HG02973 (cell line): Measurements from ENCODE around the gene ZFP37.
"Not testable (repeated sequence)": the region's sequence is repeated elsewhere in the genome, so short reads cannot be mapped to it uniquely, and the experiment has no call there.

Source experiments
- ATAC-seq: cut with Tn5 transposase; IDR thresholded peaks from one replicate; pipeline ENCODE4 v1.9.1; 2021; ENCODE audit warnings: moderate library complexity; ENCODE audit not compliant: unreplicated experiment

ZFP37 gene

DNA sequence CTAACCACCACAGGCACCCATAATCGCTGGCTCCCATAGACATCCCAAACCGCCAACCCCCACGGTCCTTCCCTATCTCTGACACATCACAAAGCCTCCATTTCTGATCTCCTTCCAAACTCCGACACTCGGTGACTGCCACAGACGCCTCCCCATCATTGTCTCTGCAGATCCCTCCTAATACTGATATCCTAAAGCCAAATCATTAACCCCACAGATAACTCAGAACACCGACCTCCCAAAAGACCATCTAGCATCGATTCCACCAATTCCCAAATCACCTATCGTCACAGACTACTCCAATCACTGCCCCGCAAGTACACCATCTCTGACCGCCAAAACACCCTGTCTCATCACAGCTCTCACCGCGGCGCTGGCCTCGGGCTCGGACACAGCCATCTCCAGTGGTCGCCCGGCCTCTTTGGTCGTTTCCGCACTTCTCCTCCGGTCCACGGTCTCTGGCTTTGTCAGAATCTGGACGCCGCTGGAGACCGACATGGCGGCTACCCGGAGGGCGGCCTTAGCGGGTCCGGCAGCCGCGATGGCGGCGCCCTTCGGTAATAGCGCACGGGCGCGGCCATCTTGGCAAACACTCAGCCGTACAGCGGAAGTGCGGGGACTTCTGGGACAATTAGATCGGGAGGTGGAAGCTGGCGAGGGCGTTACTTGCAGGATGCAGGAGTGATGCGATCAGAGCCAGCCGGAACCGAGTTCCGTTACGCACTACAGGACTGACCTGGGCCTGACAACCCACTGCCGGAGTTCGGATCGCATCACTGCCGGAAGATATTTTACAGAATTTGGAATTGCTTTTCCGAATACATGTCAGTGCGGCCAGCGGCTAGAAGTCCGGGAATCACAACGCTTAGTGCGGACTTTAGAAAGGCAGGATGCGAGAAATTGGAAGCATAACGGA is at the start of gene ZFP37:
TSS of gene ZFP37 (minus strand) at position 534 of the 916 bp plus-strand sequence. CDS start at position 498, 36 bp downstream.
- ATAC-seq, result no peak

DNA sequence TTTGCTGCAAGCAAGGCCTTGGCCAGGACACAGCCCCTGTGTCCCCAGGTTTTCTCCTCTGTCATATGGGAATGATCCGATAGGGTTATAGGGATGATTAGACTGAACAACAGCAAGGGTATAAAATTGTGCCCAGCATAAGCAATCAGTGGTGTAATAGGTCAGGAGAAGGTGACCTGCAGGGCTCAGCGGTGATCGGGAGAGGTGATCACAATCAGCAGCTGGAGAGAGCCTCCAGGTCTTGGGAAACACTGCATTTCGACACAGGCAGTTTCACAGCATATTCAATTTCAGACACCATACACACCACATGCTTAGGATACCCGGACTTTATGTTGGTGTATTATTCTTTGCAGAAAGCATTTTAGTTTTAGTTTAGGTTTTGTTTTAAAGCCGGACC is 48.8 kb upstream of the ZFP37 start:
- ATAC-seq, result not testable (repeated sequence)

DNA sequence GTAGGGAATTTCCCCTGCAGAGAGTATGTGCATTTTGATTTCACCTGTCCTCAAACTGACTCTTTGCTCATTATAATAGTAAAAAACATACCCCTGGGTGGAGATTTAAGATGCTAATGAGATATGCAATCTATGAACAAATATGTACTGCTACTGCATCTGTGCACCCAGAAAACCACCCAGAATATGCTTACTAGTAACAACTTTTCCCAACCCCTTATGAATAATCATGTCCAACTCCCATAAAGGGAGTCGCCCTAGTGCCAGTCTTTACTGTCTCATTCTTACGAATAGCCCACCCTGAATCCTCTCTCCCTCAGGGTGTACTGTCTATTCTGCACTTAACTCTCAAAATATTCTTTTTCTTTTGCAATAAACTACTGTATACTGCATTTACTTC is 39.0 kb upstream of the ZFP37 start:
- no peak for ATAC-seq

DNA sequence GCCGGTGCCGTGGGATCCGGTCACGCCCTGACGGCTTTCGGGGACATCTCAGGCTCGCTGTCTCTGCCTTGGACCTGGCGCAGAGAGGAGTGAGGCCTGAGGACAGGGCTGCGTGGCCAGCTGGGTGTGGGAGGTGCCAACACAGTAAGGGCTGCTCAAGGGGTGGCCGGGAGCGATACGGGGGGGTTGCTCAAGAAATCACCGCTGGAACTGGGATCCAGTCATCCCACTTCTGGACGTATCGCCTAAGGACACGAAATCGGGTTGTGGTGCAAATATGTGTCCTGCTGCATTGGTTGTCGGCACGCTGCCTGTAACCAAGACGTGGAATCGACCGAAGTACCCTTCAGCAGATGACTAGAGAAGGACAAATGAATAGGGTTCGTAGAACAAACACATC is 33.4 kb upstream of the ZFP37 start:
- not testable (repeated sequence) for ATAC-seq

- not testable (repeated sequence) for ATAC-seq
These were observed 32.6 kb upstream of the ZFP37 start for GRCh38 chr9:113089143-113089505.

- ATAC-seq, result not testable (repeated sequence)
These were observed 32.1 kb upstream of the ZFP37 start for GRCh38 chr9:113088456-113089142.

DNA sequence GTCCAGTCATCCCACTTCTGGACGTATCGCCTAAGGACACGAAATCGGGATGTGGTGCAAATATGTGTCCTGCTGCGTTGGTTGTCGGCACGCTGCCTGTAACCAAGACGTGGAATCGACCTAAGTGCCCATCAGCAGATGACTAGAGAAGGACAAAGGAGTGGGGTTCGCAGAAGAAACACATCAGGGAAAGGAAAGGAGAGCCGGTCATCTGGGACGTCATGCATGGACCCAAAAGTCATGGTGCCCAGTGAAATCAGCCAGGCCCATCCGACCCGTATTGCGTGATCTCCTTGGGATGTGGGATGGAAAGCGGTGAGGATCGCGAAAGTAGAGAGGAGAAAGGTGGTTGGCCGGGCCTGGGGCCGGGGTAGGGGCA is 6.4 kb upstream of the ZFP37 start:
- not testable (repeated sequence) for ATAC-seq

DNA sequence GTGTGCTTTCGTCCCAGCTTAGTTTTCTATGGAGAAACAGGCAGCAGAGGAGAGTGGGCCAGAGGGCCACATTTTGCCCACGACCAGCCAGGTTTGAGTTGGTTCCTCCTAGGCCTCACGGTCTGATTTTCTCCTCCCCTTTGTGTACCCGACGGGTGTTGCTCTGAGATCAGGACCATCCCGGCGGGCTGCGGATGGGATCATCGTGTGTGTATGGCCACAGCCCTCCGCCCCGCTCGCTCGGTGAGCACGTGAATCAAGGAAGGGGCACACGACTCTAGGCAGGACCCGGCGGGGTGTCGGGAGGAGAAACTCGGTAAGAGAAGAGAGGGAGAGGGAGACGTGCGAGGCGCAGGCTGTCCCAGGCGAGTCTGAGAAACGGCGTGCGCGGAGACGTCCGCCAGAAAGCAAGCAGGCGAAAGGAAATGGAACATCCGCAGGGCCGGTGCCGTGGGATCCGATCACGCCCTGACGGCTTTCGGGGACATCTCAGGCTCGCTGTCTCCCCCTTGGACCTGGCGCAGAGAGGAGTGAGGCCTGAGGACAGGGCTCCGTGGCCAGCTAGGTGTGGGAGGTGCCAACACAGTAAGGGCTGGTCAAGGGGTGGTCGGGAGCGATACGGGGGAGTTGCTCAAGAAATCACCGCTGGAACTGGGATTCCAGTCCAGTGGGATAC is 5.9 kb upstream of the ZFP37 start:
- not testable (repeated sequence) for ATAC-seq

- ATAC-seq, result not testable (repeated sequence)
These were observed 4.7 kb upstream of the ZFP37 start for GRCh38 chr9:113061072-113061850.

DNA sequence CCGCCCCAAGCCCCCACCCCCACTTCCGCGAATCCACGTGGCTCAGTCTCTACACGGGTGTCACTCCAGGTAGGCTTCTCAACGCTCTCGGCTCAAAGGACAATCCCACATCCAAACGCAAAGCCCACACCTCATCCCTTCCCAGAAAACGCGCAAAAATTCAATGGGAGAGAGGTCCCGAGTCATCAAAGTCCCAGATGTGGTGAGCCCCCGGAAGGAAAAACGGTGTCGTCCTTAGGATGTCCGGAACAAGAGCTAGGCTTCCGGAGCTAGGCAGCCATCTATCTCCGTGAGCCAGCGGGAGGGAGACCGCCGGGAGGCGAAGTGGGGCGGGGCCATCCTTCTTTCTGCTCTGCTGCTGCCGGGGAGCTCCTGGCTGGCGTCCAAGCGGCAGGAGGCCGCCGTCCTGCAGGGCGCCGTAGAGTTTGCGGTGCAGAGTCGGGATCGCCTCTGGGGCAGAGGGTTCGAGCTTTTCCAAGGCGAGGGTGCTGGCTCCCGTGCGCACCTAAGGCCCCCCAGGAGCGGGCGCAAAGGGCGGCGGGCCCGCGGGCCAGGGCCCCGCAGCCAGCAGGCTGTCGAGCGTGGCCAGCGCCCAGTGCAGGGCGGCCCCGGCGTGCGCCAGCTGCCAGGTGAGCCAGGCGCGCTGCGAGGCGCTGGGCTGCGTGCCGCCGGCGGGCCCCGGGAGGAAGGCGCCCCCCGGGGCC is 3.2 kb upstream of the ZFP37 start:
- ATAC-seq, result not testable (repeated sequence)

- ATAC-seq, result no peak
These were observed 669 bp upstream of the ZFP37 start for GRCh38 chr9:113057193-113057592.

GRCh38 chr9:113042884-113043657 is 13.5 kb downstream of the ZFP37 start:
- no peak for ATAC-seq

- no peak for ATAC-seq
These were observed 30.3 kb downstream of the ZFP37 start for GRCh38 chr9:113026200-113026599.

- ATAC-seq, result no peak
These were observed 38.3 kb downstream of the ZFP37 start for GRCh38 chr9:113018247-113018646.

DNA sequence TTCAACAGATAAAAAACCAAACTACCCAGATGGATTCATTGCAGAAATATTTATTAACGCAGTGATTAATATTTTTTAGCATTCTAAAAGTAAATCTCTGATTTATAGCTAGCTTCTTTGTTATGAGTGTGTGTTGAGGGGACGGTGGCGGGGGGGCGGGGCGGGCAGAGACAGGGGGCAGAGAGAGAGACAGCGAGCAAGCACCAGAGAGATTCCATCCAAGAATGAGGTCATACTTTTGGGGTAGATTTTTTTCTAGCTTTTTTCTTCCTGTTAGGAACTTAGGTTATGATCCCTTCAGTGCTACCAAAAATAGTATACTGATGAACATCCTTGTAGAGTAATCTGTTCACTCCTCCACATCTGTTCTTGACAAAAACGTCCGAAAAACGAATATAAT is 44.0 kb downstream of the ZFP37 start:
- no peak for ATAC-seq

- ATAC-seq, result no peak
These were observed 44.6 kb downstream of the ZFP37 start, which contains the start of gene ZNF883 for GRCh38 chr9:113011911-113012381. Gene ZNF883, minus strand, starts transcription at chr9:113012192.

DNA sequence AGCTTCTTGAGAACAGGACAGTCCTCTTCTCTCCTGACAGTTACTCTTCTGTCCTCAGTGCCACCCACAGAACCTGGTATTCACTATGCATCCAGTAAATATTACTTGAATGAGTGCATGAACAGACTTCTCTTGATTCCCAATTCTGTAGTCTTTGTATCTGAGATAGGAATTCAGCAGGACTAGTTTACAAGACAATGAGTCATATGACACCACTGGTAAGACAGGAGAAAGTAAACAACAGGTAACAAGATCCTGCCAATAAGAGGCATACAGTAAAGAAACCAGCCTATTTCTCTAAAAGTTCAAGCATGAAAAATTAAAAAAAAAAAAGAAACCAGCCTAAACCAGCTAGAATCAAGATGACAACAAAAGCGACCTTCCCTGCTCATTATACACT is 50.7 kb downstream of the ZFP37 start:
- no peak for ATAC-seq

DNA sequence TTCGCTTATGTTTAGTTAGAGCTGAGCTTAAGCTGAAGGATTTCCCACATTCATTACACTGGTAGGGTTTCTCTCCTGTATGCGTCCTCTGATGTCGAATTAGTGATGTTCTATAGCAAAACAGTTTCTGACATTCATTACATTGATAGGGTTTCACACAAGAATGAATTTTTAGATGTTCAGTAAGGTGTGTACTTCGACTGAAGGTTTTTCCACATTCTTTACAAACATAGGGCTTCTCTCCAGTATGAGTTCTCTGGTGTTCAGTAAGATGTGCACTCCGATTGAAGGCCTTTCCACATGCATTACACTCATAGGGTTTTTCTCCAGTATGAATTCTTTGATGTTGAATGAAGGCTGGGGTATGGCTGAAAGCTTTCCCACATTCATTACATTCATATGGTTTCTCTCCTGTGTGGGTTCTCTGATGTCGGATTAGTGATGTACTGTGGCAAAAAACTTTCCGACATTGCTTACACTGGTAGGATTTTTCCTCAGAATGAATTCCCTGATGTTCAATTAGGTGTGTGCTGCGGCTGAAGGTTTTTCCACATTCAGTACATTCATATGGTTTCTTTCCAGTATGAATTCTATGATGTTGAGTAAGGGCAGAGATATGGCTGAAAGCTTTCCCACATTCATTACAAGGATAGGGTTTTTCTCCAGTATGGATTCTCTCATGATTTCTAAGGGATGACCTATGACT is 59.1 kb downstream of the ZFP37 start:
- ATAC-seq, result no peak
